Glutamatergic neuron (in vitro differentiated cells): ENCODE results near the gene IMMP2L. TPM values are rescaled to one million over a fixed set of nuclear protein-coding genes. Genes with fewer than 3 reads are reported as not detected.

Source experiments
- DNase-seq: peaks from one replicate; pipeline ENCODE4 v3.0.0; 2022
- H3K27ac Mint-ChIP-seq: one replicate; pipeline ENCODE4 v1.8.0; 2020; ENCODE audit warnings: mild to moderate bottlenecking, mixed read lengths, inconsistent platforms; ENCODE audit not compliant: unreplicated experiment
- H3K27me3 Mint-ChIP-seq: one replicate; pipeline ENCODE4 v1.8.0; 2020; ENCODE audit warnings: mild to moderate bottlenecking, moderate library complexity, mixed read lengths, inconsistent platforms; ENCODE audit not compliant: unreplicated experiment
- H3K36me3 Mint-ChIP-seq: one replicate; pipeline ENCODE4 v1.8.0; 2020; ENCODE audit warnings: mild to moderate bottlenecking, mixed read lengths, inconsistent platforms; ENCODE audit not compliant: unreplicated experiment
- H3K4me1 Mint-ChIP-seq: one replicate; pipeline ENCODE4 v1.8.0; 2020; ENCODE audit warnings: mild to moderate bottlenecking, low read depth, mixed read lengths, inconsistent platforms; ENCODE audit not compliant: unreplicated experiment
- H3K4me3 Mint-ChIP-seq: one replicate; pipeline ENCODE4 v1.8.0; 2020; ENCODE audit warnings: mild to moderate bottlenecking, mixed read lengths, inconsistent platforms; ENCODE audit not compliant: unreplicated experiment
- H3K9me3 Mint-ChIP-seq: one replicate; pipeline ENCODE4 v1.8.0; 2020; ENCODE audit warnings: mild to moderate bottlenecking, moderate library complexity, mixed read lengths, inconsistent platforms; ENCODE audit not compliant: unreplicated experiment
- CTCF ChIP-seq: fragments of 200-600 bp; sonication (generic); IDR thresholded peaks from one replicate; pipeline ENCODE4 v1.5.0; 2021; ENCODE audit not compliant: partially characterized antibody, unreplicated experiment
- total RNA-seq: library from RNA; stranded (reverse); fragmentation: NEBNext Ultra II Directional; extraction: Animal tissue kit (Norgen Biotek cat#: 25700); gene quantifications from one replicate; pipeline ENCODE4 v1.2.1, GENCODE V29; 2021; ENCODE audit not compliant: unreplicated experiment

The IMMP2L gene
- total RNA-seq, 1 donor from 2014 or later: 9.6 TPM

GRCh38 chr7:110830778-110831177 lies 731.5 kb downstream of the IMMP2L start:
- Mint-ChIP-seq H3K27me3 (no peaks in the 10 kb centered on the region), H3K4me3 (no peak overlapping the region), H3K4me1 (peaks cover 14% of the 10 kb centered on the region), H3K27ac (no peak overlapping the region), H3K9me3 (no peaks in the 10 kb centered on the region), H3K36me3 (no peaks in the 10 kb centered on the region)
- no peak for TF ChIP-seq CTCF
- DNase-seq: no peak

GRCh38 chr7:110827936-110828335 lies 734.4 kb downstream of the IMMP2L start:
- no peak for TF ChIP-seq CTCF
- Mint-ChIP-seq H3K4me3 (no peak overlapping the region), H3K4me1 (peaks cover 14% of the 10 kb centered on the region), H3K27me3 (no peaks in the 10 kb centered on the region), H3K9me3 (no peaks in the 10 kb centered on the region), H3K36me3 (peaks cover 5% of the 10 kb centered on the region), H3K27ac (no peak overlapping the region)
- no peak for DNase-seq

GRCh38 chr7:110827287-110827855 lies 734.9 kb downstream of the IMMP2L start:
- Mint-ChIP-seq H3K27me3 (no peaks in the 10 kb centered on the region), H3K36me3 (peaks cover 5% of the 10 kb centered on the region)

GRCh38 chr7:110813986-110814385 lies 748.3 kb downstream of the IMMP2L start:
- TF ChIP-seq CTCF: no peak
- Mint-ChIP-seq H3K27ac (no peak overlapping the region), H3K4me3 (no peak overlapping the region), H3K36me3 (peaks cover 5% of the 10 kb centered on the region), H3K27me3 (no peaks in the 10 kb centered on the region), H3K4me1 (peaks cover 8% of the 10 kb centered on the region), H3K9me3 (peaks cover 1% of the 10 kb centered on the region)
- DNase-seq: no peak

More at GRCh38 chr7:110827287-110827855, 734.9 kb downstream of the IMMP2L start:
- no peaks in the 10 kb centered on the region for H3K9me3 Mint-ChIP-seq
- no peak overlapping the region for H3K4me3 Mint-ChIP-seq
- no peak overlapping the region for H3K27ac Mint-ChIP-seq
- DNase-seq: no peak
- peaks cover 13% of the 10 kb centered on the region for H3K4me1 Mint-ChIP-seq
- TF ChIP-seq CTCF: no peak

- Mint-ChIP-seq H3K4me1 (peaks cover 28% of the 10 kb centered on the region), H3K27me3 (peaks cover 3% of the 10 kb centered on the region), H3K9me3 (peaks cover 5% of the 10 kb centered on the region), H3K27ac (peak overlapping the region; percentile 24), H3K4me3 (peak overlapping the region; percentile 42), H3K36me3 (peaks cover 5% of the 10 kb centered on the region)
- no peak for TF ChIP-seq CTCF
- no peak for DNase-seq
These were observed 752.5 kb downstream of the IMMP2L start for GRCh38 chr7:110809832-110810231.
